Measurements from ENCODE around the gene HOXD1. TPM values are rescaled to one million over a fixed set of nuclear protein-coding genes. Genes with fewer than 3 reads are reported as not detected.

The HOXD1 gene
- polyA plus RNA-seq, 1 of the 3 experiments (the other 2 are of a cell fraction), result not detected

DNA sequence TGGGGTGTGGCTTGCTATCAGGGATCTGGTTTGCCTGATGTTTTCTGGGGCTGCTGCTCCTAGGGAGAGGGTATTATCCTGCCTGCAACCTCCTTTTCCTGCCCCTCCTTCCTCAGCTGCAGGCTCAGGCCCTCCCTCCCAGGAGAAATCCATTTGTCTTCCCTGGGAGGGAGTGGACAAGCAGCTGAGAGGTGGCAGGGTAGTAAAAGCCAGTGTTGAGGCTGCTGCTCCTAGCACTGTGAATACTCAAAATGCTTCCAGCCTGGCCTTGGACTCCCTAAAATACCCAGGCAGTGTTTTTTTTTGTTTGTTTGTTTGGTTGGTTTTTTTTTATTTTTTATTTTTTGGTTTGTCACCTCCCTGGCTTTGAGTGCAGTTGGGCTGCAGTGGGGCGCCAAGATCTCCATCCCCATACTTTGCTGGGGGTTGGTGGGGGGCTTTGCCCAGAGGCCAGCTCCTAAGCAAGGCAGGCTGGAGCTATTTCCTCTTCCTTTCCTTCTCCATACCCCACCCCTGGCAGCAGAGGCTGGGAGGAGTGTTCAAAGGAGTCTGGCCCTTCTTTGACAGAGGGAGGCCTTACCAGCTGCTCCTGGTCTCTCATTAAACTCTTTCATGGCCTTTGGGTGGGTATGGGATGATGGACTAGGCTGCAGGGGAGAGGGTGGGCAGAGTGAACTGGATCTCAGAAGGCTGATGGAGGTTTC is 17.7 kb upstream of the HOXD1 start (continued):
- TF ChIP-seq, protein P1, sequence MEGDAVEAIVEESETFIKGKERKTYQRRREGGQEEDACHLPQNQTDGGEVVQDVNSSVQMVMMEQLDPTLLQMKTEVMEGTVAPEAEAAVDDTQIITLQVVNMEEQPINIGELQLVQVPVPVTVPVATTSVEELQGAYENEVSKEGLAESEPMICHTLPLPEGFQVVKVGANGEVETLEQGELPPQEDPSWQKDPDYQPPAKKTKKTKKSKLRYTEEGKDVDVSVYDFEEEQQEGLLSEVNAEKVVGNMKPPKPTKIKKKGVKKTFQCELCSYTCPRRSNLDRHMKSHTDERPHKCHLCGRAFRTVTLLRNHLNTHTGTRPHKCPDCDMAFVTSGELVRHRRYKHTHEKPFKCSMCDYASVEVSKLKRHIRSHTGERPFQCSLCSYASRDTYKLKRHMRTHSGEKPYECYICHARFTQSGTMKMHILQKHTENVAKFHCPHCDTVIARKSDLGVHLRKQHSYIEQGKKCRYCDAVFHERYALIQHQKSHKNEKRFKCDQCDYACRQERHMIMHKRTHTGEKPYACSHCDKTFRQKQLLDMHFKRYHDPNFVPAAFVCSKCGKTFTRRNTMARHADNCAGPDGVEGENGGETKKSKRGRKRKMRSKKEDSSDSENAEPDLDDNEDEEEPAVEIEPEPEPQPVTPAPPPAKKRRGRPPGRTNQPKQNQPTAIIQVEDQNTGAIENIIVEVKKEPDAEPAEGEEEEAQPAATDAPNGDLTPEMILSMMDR (IDR thresholded peaks at IDR 0.05), result no peak

DNA sequence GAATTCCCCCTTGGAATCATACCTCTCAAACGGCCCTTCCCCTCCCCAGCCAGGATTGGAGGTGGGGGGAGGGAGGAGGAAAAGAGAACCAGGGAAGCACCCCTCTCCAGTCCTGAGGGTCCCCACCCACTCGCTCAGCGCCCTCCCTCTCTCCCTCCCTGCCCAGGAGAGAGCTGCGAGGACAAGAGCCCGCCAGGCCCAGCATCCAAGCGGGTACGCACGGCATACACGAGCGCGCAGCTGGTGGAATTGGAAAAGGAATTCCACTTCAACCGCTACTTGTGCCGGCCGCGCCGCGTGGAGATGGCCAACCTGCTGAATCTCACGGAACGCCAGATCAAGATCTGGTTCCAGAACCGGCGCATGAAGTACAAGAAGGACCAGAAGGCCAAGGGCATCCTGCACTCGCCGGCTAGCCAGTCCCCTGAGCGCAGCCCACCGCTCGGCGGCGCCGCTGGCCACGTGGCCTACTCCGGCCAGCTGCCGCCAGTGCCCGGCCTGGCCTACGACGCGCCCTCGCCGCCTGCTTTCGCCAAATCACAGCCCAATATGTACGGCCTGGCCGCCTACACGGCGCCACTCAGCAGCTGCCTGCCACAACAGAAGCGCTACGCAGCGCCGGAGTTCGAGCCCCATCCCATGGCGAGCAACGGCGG is 17.0 kb upstream of the HOXD1 start:
- no peaks in the 10 kb centered on the region for H3F3A ChIP-seq (replicated peaks; ENCODE audit: insufficient read depth)
- no peaks in the 10 kb centered on the region for H3K27me3 ChIP-seq (ENCODE audit: insufficient read depth)
- no peaks in the 10 kb centered on the region for H3K79me2 ChIP-seq (ENCODE audit: insufficient read depth)
- no peak overlapping the region for H3K27ac ChIP-seq (ENCODE audit: low read depth in 2 of 2, low read length in 1 of 2)
- H3K9me3 ChIP-seq, result no peaks in the 10 kb centered on the region
- no peak overlapping the region for H3K4me3 ChIP-seq (ENCODE audit: low read depth in 2 of 2, low read length in 1 of 2)
- DNase-seq, result no peak
- H2AFZ ChIP-seq (ENCODE audit: low read depth), result no peak overlapping the region
- no peak overlapping the region for H3K9ac ChIP-seq
- peaks cover 0 to 4% of the 10 kb centered on the region in 2 experiments for H3K36me3 ChIP-seq (replicated peaks in 1 of 2; ENCODE audit: control insufficient read depth in 1 of 2, insufficient read depth in 2 of 2, low read length in 1 of 2)
- H3K9me2 ChIP-seq, result no peaks in the 10 kb centered on the region
- H3K4me2 ChIP-seq, result no peak overlapping the region
- 97% methylated on average over 48 of the region's 51 CpGs for WGBS (ENCODE audit: low lambda C conversion rate)
- POLR2A ChIA-PET, result no interaction called here
- CTCF ChIA-PET, result interaction anchor here (3.9 to 4.2 kb wide), 2 partner anchors 31 to 283 kb away, joined by 18 to 19 read pairs; no protein-coding TSS in a partner anchor
- peaks cover 0 to 14% of the 10 kb centered on the region in 2 experiments; a peak in 2 of 4 replicates for H3K4me1 ChIP-seq (ENCODE audit: control insufficient read depth in 1 of 2, insufficient read depth in 2 of 2, low read depth in 1 of 2, low read length in 1 of 2)
- TF ChIP-seq POLR2AphosphoS5 (IDR thresholded peaks at IDR 0.05; ENCODE audit: low read depth, low read length) (no peak), YY1 (IDR thresholded peaks at IDR 0.05; ENCODE audit: low read depth) (no peak), TCF12 (IDR thresholded peaks at IDR 0.05) (no peak), SMC3 (IDR thresholded peaks at IDR 0.05; ENCODE audit: low read depth, low read length) (no peak)
- no peaks in the 10 kb centered on the region for H4K20me1 ChIP-seq (ENCODE audit: insufficient read depth)

DNA sequence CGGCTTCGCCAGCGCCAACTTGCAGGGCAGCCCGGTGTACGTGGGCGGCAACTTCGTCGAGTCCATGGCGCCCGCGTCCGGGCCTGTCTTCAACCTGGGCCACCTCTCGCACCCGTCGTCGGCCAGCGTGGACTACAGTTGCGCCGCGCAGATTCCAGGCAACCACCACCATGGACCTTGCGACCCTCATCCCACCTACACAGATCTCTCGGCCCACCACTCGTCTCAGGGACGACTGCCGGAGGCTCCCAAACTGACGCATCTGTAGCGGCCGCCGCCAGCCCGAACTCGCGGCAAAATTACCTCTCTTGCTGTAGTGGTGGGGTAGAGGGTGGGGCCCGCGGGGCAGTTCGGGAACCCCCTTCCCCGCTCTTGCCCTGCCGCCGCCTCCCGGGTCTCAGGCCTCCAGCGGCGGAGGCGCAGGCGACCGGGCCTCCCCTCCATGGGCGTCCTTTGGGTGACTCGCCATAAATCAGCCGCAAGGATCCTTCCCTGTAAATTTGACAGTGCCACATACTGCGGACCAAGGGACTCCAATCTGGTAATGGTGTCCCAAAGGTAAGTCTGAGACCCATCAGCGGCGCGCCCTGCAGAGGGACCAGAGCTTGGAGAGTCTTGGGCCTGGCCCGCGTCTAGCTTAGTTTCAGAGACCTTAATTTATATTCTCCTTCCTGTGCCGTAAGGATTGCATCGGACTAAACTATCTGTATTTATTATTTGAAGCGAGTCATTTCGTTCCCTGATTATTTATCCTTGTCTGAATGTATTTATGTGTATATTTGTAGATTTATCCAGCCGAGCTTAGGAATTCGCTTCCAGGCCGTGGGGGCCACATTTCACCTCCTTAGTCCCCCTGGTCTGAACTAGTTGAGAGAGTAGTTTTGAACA is 16.2 kb upstream of the HOXD1 start:
- H3K9me2 ChIP-seq, result no peaks in the 10 kb centered on the region
- WGBS (ENCODE audit: low lambda C conversion rate), result 95% methylated on average over 40 of the region's 60 CpGs
- no peaks in the 10 kb centered on the region for H3K79me2 ChIP-seq (ENCODE audit: insufficient read depth)
- DNase-seq, result no peak
- H3K27me3 ChIP-seq (ENCODE audit: insufficient read depth), result no peaks in the 10 kb centered on the region
- H3K9me3 ChIP-seq, result no peaks in the 10 kb centered on the region
- no peaks in the 10 kb centered on the region for H4K20me1 ChIP-seq (ENCODE audit: insufficient read depth)
- peaks cover 0 to 14% of the 10 kb centered on the region in 2 experiments; a peak in 2 of 4 replicates for H3K4me1 ChIP-seq (ENCODE audit: control insufficient read depth in 1 of 2, insufficient read depth in 2 of 2, low read depth in 1 of 2, low read length in 1 of 2)
- H3K36me3 ChIP-seq (replicated peaks in 1 of 2; ENCODE audit: control insufficient read depth in 1 of 2, insufficient read depth in 2 of 2, low read length in 1 of 2), result peaks cover 0 to 4% of the 10 kb centered on the region in 2 experiments
- ChIA-PET POLR2A (no interaction called here), CTCF (interaction anchor here (3.9 to 4.2 kb wide), 2 partner anchors 32 to 282 kb away, joined by 18 to 19 read pairs; no protein-coding TSS in a partner anchor)
- H3K4me3 ChIP-seq (ENCODE audit: low read depth in 2 of 2, low read length in 1 of 2), result no peak overlapping the region
- no peak overlapping the region for H3K27ac ChIP-seq (ENCODE audit: low read depth in 2 of 2, low read length in 1 of 2)
- no peak overlapping the region for H3K9ac ChIP-seq
- no peaks in the 10 kb centered on the region for H3F3A ChIP-seq (replicated peaks; ENCODE audit: insufficient read depth)
- no peak overlapping the region for H2AFZ ChIP-seq (ENCODE audit: low read depth)
- no peak overlapping the region for H3K4me2 ChIP-seq
- TF ChIP-seq YY1 (IDR thresholded peaks at IDR 0.05; ENCODE audit: low read depth) (no peak), ELF1 (IDR thresholded peaks at IDR 0.05) (no peak), RAD21 (IDR thresholded peaks at IDR 0.05; ENCODE audit: low read length) (no peak), FOSL2 (IDR thresholded peaks at IDR 0.05; ENCODE audit: borderline replicate concordance, low read depth) (no peak), FOXM1 (IDR thresholded peaks at IDR 0.05; ENCODE audit: low read depth) (no peak), MXI1 (IDR thresholded peaks at IDR 0.05; ENCODE audit: low read depth, low read length) (no peak)
- TF ChIP-seq, protein P2, sequence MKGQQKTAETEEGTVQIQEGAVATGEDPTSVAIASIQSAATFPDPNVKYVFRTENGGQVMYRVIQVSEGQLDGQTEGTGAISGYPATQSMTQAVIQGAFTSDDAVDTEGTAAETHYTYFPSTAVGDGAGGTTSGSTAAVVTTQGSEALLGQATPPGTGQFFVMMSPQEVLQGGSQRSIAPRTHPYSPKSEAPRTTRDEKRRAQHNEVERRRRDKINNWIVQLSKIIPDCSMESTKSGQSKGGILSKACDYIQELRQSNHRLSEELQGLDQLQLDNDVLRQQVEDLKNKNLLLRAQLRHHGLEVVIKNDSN (IDR thresholded peaks at IDR 0.05; ENCODE audit: borderline replicate concordance, low read depth), result no peak

Measured in SK-N-SH (cell line).